Measurements from ENCODE around the gene SKIL.

The SKIL gene

DNA sequence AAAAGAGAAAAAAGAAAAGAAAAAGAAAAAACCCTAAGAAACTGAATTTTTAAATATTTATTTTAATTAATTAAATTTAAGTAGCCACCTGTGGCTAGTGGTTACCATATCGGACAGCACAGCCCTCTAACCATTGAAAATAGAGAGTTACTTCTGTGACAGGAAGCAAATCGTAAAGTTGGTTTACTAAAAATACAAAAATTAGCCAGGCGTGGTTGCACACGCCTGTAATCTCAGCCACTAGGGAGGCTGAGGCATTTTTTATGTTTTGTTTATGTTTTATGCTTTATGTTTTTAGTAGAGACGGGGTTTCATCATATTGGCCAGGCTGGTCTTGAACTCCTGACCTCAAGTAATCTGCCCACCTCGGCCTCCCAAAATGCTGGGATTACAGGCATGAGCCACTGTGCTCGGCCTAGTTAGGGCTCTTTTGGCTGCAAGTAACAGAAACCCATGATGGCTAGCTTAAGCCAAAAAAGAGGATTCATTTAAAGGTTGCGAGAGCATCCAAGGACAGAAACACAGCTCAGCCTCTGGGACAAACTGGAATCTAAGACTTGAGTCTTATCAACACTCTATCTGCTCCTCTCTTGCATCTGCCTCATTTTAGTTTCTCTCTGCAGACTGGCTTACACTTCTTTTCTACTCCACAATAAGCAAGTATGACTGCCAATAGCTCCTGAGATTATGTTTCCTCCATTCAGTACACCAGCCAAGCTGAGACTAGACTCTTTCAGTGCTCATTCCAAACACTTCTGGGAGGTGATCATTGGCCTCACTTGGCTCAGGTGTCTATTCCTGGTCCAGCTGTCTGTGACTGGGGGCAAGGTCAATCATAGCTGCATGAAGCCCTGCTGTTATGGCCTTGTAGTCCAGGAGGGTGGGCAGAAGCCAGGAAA, 6.8 kb upstream of the SKIL start:
- no peak for DNase-seq

GRCh38 chr3:170352936-170353335, 4.6 kb upstream of the SKIL start:
- no peak for DNase-seq

DNA sequence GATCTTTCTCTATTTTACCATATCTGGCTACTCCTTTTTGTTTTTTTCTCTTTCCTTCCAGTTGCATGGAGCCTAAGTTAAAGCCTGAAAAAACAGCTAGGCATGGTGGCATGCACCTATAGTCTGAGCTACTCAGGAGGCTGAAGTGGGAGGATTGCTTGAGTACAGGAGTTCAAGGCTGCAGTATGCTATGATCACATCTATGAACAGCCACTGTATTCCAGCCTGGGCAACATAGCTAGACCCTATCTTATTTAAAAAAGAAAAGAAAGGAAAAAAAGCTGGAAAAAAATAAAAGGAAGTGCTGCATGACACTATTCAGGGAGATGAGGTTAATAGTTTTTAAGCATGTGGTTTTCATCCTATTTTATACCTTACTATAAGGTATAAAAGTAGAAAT, 4.0 kb upstream of the SKIL start:
- DNase-seq, result no peak

GRCh38 chr3:170354760-170355159, 2.8 kb upstream of the SKIL start:
- DNase-seq, result no peak

DNA sequence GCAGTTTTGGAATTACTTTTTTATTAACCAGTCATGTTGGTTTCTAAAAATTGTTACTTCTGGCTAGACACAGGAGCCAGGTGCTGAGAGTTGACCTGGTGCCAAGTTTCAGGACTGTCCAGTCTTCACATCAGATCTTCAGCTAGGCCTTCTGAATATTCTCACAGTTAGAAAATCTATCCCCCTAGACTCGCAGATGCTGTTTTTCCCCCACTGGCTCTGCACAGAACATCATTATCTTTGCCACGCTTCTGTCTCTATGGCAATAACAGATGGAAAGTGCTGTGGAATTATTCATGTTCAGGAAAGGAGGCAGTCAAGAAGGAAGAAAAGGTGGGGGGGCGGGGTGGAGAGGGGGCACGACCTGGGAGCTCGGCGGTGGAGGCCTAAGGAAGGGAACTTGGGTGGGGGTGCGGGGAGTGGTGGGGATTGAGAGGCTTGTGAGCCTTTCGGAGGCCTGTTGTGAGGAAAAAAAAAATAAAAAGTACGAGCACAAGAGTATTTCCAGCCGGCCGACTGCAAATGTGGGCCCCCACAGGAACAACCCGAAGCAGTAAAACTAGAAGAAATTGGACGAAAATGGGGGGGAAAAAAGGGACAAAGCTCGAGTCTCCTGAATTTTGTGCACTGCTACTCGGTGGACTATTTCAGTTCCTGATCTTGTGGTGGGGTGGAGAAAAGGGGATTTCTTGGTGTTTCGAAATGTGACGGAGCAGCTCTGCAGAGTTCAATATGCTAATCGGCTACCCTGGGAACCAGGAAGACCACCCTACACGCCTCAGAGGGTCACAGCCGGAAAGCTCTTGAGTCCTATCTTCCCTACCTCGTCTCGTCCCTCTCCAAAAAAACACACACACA, 1.5 kb upstream of the SKIL start:
- peak; percentile 8 to 9 for DNase-seq

- peak; percentile 15 to 56 for DNase-seq
Observed at GRCh38 chr3:170356596-170357175, 829 bp upstream of the SKIL start.

- DNase-seq, result peak; percentile 82 to 89
Observed at GRCh38 chr3:170358042-170359010, 811 bp downstream of the SKIL start.

GRCh38 chr3:170359178-170359704, 1.7 kb downstream of the SKIL start:
- no peak for DNase-seq

DNA sequence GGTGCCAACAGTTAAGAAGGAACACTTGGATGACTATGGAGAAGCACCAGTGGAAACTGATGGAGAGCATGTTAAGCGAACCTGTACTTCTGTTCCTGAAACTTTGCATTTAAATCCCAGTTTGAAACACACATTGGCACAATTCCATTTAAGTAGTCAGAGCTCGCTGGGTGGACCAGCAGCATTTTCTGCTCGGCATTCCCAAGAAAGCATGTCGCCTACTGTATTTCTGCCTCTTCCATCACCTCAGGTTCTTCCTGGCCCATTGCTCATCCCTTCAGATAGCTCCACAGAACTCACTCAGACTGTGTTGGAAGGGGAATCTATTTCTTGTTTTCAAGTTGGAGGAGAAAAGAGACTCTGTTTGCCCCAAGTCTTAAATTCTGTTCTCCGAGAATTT, 3.0 kb downstream of the SKIL start:
- DNase-seq, result no peak

GRCh38 chr3:170360916-170361315, 3.4 kb downstream of the SKIL start:
- DNase-seq, result no peak

DNA sequence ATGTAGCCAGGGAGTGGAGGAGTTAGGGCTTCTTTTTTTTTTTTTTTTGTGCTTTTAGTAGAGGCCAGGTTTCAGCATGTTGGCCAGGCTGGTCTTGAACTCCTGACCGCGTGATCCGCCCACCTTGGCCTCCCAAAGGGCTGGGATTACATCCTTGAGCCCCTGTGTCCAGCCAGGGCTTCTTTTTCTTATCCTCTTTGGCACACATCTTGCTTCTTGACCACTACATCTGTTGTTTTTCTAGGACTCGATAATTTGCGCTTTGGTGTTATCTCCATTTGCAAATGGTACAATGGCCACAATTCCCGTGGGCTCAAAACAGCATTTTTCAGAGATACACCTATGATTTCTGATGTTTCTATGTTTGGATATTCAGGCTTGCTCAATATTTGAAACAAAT, 4.2 kb downstream of the SKIL start:
- DNase-seq, result no peak

- no peak for DNase-seq
Observed at GRCh38 chr3:170363471-170363994, 6.0 kb downstream of the SKIL start.

DNA sequence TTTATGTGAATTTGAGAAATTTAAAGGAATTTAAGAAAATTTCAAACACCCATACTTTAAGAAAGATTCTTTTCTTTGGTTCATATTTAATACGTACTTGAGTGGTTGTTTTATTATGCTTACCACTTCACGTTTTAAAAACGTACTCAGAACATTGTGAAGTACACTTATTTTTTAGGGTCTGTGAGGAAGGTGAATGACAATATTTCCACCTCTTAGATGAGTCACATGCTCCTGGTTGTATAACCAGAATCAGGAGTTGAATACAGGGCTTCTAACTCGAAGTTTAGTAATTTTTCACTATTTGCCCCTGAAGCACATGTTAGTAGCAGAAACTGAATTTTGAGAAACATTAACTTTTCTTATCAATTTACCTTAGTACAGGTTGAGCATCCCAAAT, 7.5 kb downstream of the SKIL start:
- DNase-seq, result no peak

GRCh38 chr3:170367797-170368196, 10.3 kb downstream of the SKIL start:
- DNase-seq, result no peak

DNA sequence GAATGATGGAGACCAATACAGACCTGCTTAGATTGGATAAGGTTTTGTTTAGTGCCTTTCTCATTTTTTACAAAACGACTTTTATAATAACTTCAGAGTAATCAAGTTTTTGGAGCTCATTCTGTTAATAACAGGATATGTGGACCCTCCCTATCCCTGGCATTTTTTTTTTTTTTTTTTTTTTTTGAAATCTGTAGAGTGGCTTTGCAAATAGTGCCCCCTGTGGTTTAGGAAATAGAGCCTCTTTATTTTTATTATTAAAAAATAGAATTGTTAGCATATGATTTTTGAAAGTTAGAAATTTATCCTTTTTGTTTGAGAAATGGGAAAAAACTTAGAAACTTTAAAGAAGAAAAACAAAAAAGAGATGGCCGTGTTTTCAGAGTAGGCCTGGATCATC, 11.4 kb downstream of the SKIL start:
- DNase-seq, result no peak

DNA sequence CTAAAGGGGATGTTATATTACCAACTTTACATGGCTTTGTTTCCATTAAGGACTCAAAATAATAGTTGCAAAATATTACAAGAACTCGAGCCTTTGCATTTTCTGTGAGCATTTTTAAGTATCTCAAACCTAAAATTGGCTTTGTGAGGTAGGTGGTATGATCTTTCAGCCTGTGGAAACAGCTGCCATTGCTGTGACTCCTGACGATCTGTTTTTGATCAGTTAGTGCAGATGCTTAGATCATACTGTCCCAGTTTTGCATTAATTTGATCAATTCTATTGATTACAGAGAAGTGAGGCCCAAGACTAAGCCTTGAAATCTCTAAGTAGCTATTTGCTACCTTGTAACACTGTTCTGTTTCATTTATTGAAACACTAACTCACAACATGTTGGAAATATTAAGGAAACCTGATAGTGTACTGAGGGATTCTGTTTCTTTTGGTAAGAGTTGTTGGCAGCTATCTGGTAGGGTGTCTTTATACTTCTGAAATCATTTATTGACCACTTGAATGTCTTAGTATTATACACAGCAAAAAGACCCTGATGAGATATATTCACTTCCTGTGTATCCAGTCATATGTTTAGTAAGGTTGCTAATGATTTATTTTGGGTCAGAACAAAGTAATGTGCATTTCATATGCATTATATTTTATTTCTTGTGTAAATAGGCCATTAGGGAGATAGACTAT, 14.8 kb downstream of the SKIL start:
- DNase-seq, result no peak

DNA sequence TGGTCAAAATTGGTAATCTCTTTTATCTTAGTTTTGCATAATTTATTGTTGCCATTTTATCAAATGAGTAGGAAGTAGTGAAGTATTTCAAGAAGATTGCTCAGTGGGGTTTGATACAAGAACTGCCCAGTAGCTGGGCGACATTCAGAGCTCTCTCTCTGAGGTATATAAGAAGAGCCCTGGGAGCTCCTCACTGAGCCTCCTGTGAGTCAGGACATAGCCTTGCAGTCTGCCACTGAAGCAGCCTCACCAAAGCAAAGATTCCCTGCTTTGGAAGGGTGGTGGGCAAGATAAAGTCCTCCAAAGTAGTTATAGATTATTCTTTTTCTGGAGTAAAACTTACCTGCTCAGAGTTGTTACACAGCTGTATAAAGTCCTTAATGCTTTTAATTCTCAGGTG, 26.1 kb downstream of the SKIL start:
- DNase-seq, result no peak

GRCh38 chr3:170386468-170386867, 29.0 kb downstream of the SKIL start:
- DNase-seq, result no peak

GRCh38 chr3:170387950-170388349, 30.4 kb downstream of the SKIL start:
- no peak for DNase-seq

DNA sequence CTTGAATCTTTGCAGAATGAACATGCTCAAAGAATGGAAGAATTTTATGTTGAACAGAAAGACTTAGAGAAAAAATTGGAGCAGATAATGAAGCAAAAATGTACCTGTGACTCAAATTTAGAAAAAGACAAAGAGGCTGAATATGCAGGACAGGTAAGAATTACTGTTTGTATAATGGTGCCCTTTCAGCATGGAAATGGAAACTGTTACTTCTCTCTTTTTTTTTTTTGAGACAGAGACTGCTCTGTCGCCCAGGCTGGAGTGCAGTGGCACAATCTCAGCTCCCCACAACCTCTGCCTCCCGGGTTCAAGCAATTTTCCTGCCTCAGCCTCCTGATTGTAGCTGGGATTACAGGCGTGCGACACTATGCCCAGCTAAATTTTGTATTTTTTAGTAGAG, 33.6 kb downstream of the SKIL start:
- no peak for DNase-seq

- no peak for DNase-seq
Observed at GRCh38 chr3:170397685-170398084, 40.2 kb downstream of the SKIL start.

All from activated CD4-positive, alpha-beta T cell treated with anti-CD3 and anti-CD28 coated beads for 4 hours (primary cell).